ENCODE results near the gene PCNX2.
A peak's percentile ranks its signal among the peaks of the same experiment; 100 is the strongest.

Gene PCNX2

GRCh38 chr1:233217832-233218231 lies 77.7 kb downstream of the PCNX2 start:
- DNase-seq, result no peak

GRCh38 chr1:233216009-233216408 lies 79.5 kb downstream of the PCNX2 start:
- no peak for DNase-seq

GRCh38 chr1:233215135-233215760 lies 80.3 kb downstream of the PCNX2 start:
- no peak for DNase-seq

- no peak for DNase-seq
Measured at GRCh38 chr1:233211595-233211994, 83.9 kb downstream of the PCNX2 start.

- no peak for DNase-seq
Measured at GRCh38 chr1:233211106-233211505, 84.4 kb downstream of the PCNX2 start.

GRCh38 chr1:233209481-233209880 lies 86.0 kb downstream of the PCNX2 start:
- no peak for DNase-seq

GRCh38 chr1:233208687-233209086 lies 86.8 kb downstream of the PCNX2 start:
- no peak for DNase-seq

GRCh38 chr1:233197940-233198339 lies 97.6 kb downstream of the PCNX2 start:
- DNase-seq, result peak in 2 of 3 donors; percentile 10 to 16

- no peak for DNase-seq
Measured at GRCh38 chr1:233193741-233194140, 101.8 kb downstream of the PCNX2 start.

- no peak for DNase-seq
Measured at GRCh38 chr1:233190987-233191386, 104.5 kb downstream of the PCNX2 start.

- DNase-seq, result no peak
Measured at GRCh38 chr1:233189526-233189925, 106.0 kb downstream of the PCNX2 start.

GRCh38 chr1:233188061-233188460 lies 107.5 kb downstream of the PCNX2 start:
- no peak for DNase-seq

GRCh38 chr1:233183226-233184020 lies 112.1 kb downstream of the PCNX2 start:
- DNase-seq, result no peak

- DNase-seq, result no peak
Measured at GRCh38 chr1:233182587-233182986, 112.9 kb downstream of the PCNX2 start.

GRCh38 chr1:233180641-233181364 lies 114.7 kb downstream of the PCNX2 start:
- no peak for DNase-seq

GRCh38 chr1:233179638-233180037 lies 115.9 kb downstream of the PCNX2 start:
- peak in 2 of 3 donors; percentile 25 for DNase-seq

- peak; percentile 48 to 72 (median 58) for DNase-seq
Measured at GRCh38 chr1:233172201-233172600, 123.3 kb downstream of the PCNX2 start.

GRCh38 chr1:233170741-233171140 lies 124.8 kb downstream of the PCNX2 start:
- no peak for DNase-seq

GRCh38 chr1:233168384-233168783 lies 127.1 kb downstream of the PCNX2 start:
- no peak for DNase-seq

GRCh38 chr1:233166896-233167295 lies 128.6 kb downstream of the PCNX2 start:
- no peak for DNase-seq

- no peak for DNase-seq
Measured at GRCh38 chr1:233163696-233164095, 131.8 kb downstream of the PCNX2 start.

- no peak for DNase-seq
Measured at GRCh38 chr1:233158322-233158721, 137.2 kb downstream of the PCNX2 start.

- no peak for DNase-seq
Measured at GRCh38 chr1:233157245-233157644, 138.3 kb downstream of the PCNX2 start.

- DNase-seq, result no peak
Measured at GRCh38 chr1:233151861-233152260, 143.7 kb downstream of the PCNX2 start.

Data from suppressor macrophage treated with lipopolysaccharide for 1 hour (primary cell).